Posterior cingulate gyrus (tissue), 11 donors: Measurements from ENCODE around the gene BCR.
"Not testable (repeated sequence)": the region's sequence is repeated elsewhere in the genome, so short reads cannot be mapped to it uniquely, and the experiment has no call there.

Source experiments
- DNase-seq, 10 donors: peaks; one replicate each; pipeline versions ENCODE4 v3.0.0 to v3.0.0-alpha.2; 2020 to 2021; ENCODE audit warnings: mixed read lengths in 3 of 10
- intact Hi-C: fragments of 100-400 bp; cut with DNase I; formaldehyde crosslinking; loops from one replicate; pipeline ENCODE4 v1.15.1; 2023

Gene BCR

GRCh38 chr22:23180301-23180892, at the start of gene BCR:
TSS of gene BCR (plus strand) at chr22:23180509. CDS start at chr22:23180961, 452 bp downstream.
- intact Hi-C loops = loop anchor here (5.0 kb wide), 1 partner anchor 47 kb away; no protein-coding TSS in a partner anchor
- DNase-seq = peak in 9 of 10 donors; percentile 60 to 96 (median 77)

GRCh38 chr22:23130697-23131096, 49.6 kb upstream of the BCR start:
- intact Hi-C loops = no loop called here
- DNase-seq = peak in 2 of 10 donors; percentile 56 to 59

GRCh38 chr22:23131931-23132330, 48.4 kb upstream of the BCR start:
- intact Hi-C loops = no loop called here
- peak in 2 of 10 donors; percentile 19 to 39 for DNase-seq

- intact Hi-C loops = no loop called here
- peak in 2 of 10 donors; percentile 11 to 24 for DNase-seq
These were observed 47.8 kb upstream of the BCR start for GRCh38 chr22:23132376-23133091.

GRCh38 chr22:23133922-23134321, 46.4 kb upstream of the BCR start:
- peak in 2 of 10 donors; percentile 24 to 29 for DNase-seq
- intact Hi-C loops = no loop called here

GRCh38 chr22:23136991-23137390, 43.3 kb upstream of the BCR start:
- intact Hi-C loops = not testable (repeated sequence)
- DNase-seq = peak in 1 of 10 donors; percentile 13

GRCh38 chr22:23137468-23137867, 42.8 kb upstream of the BCR start:
- intact Hi-C loops = no loop called here
- no peak for DNase-seq

GRCh38 chr22:23137905-23138561, 42.3 kb upstream of the BCR start:
- peak in 2 of 10 donors; percentile 21 to 32 for DNase-seq
- intact Hi-C loops = no loop called here

GRCh38 chr22:23138584-23139435, 41.5 kb upstream of the BCR start:
- intact Hi-C loops = no loop called here
- peak in 2 of 10 donors; percentile 35 to 47 for DNase-seq

- intact Hi-C loops = no loop called here
- no peak for DNase-seq
These were observed 39.9 kb upstream of the BCR start for GRCh38 chr22:23140385-23140784.

GRCh38 chr22:23142546-23143105, 37.7 kb upstream of the BCR start:
- DNase-seq = peak in 2 of 10 donors; percentile 19 to 67
- intact Hi-C loops = no loop called here

- intact Hi-C loops = no loop called here
- DNase-seq = peak in 1 of 10 donors; percentile 22
These were observed 37.2 kb upstream of the BCR start for GRCh38 chr22:23143119-23143518.

- intact Hi-C loops = no loop called here
- peak in 2 of 10 donors; percentile 20 to 44 for DNase-seq
These were observed 35.9 kb upstream of the BCR start for GRCh38 chr22:23144432-23144831.

GRCh38 chr22:23144932-23145877, 35.1 kb upstream of the BCR start, which contains the start of gene RAB36:
TSS of gene RAB36 (plus strand) at chr22:23145477. CDS start at chr22:23146617, 1,140 bp downstream.
- DNase-seq = peak; percentile 90 to 100 (median 98)
- intact Hi-C loops = no loop called here

GRCh38 chr22:23145878-23146470, 34.3 kb upstream of the BCR start:
- peak in 1 of 10 donors; percentile 29 for DNase-seq
- intact Hi-C loops = no loop called here

- peak in 2 of 10 donors; percentile 5 to 51 for DNase-seq
- intact Hi-C loops = no loop called here
These were observed 33.7 kb upstream of the BCR start for GRCh38 chr22:23146478-23147205.

- intact Hi-C loops = no loop called here
- DNase-seq = peak in 1 of 10 donors; percentile 11
These were observed 32.5 kb upstream of the BCR start for GRCh38 chr22:23147617-23148387.
